Neural cell (in vitro differentiated cells): ENCODE data around the gene NDOR1.

Experiments used
- EP300 ChIP-seq: fragments of 450-650 bp; conservative IDR thresholded peaks from 2 replicates; pipeline ENCODE4 v1.6.1; 2014; ENCODE audit warnings: antibody characterized with exemption, mild to moderate bottlenecking, moderate library complexity; ENCODE audit not compliant: poor library complexity, severe bottlenecking
- EZH2 ChIP-seq: fragments of 200-600, 300-800 bp; shearing (Covaris generic), sonication (generic); IDR thresholded peaks from 2 replicates; pipeline ENCODE4 v1.6.1; 2014; ENCODE audit warnings: antibody characterized with exemption, low read length, borderline replicate concordance, mild to moderate bottlenecking; ENCODE audit not compliant: insufficient read depth, poor library complexity, severe bottlenecking
- MXI1 ChIP-seq: fragments of 450-650 bp; conservative IDR thresholded peaks from 2 replicates; pipeline ENCODE4 v1.6.1; 2014; ENCODE audit warnings: antibody characterized with exemption, mild to moderate bottlenecking; ENCODE audit not compliant: poor library complexity, severe bottlenecking
- TAF1 ChIP-seq: IDR thresholded peaks from 2 replicates; pipeline ENCODE4 v1.6.1; 2012; ENCODE audit warnings: low read depth
- TF ChIP-seq, protein P1 (sequence below): fragments of 450-650 bp; IDR thresholded peaks from 2 replicates; pipeline ENCODE4 v1.5.1; 2014; ENCODE audit warnings: antibody characterized with exemption, mild to moderate bottlenecking, moderate library complexity; ENCODE audit not compliant: poor library complexity, severe bottlenecking
- TF ChIP-seq, protein P2 (sequence below): IDR thresholded peaks from 2 replicates; pipeline ENCODE4 v1.6.1; 2012; ENCODE audit warnings: borderline replicate concordance

DNA sequence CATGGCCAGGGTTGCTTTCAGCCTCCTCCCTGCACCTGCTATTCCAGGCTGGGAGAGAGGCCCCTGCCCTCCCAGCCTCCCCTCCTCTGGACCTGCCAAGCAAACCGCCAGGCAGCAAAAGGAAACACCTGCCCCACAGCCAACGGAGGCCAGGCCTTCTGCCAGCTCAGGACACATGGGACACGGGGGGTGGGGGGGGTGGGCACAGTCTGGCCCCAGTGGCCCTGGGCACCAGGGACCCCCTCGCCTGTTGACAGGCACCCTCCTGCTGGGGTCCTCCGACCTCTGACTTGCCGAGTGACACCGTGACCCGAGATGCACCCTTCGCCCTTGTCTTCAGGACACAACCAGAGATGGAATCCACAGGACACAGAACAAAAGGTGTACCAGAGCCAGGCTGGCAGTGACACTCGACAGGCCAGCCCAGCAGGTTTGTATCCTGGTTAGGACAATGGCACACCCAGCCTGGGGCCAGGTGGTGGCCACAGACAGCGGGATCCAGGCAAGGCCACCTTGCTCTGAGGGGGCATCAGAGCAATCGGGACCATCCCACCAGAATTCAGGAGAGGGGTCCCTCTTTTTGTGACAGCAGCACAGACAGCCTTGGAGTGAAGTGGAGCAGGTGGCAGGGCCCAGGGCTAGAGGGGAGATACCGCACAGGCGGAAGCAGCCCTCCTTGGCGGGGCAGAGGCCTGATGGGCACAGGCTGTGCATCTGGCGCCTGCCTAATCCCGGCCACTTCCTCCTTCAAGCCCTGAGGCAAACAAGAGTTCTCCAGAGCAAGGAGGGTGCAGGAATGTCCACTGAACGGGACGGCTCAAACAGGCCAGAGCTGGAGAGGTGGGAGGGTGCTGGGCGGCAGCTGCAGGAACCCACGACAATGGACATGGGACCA, 32.4 kb upstream of the NDOR1 start:
- TF ChIP-seq, protein P1, sequence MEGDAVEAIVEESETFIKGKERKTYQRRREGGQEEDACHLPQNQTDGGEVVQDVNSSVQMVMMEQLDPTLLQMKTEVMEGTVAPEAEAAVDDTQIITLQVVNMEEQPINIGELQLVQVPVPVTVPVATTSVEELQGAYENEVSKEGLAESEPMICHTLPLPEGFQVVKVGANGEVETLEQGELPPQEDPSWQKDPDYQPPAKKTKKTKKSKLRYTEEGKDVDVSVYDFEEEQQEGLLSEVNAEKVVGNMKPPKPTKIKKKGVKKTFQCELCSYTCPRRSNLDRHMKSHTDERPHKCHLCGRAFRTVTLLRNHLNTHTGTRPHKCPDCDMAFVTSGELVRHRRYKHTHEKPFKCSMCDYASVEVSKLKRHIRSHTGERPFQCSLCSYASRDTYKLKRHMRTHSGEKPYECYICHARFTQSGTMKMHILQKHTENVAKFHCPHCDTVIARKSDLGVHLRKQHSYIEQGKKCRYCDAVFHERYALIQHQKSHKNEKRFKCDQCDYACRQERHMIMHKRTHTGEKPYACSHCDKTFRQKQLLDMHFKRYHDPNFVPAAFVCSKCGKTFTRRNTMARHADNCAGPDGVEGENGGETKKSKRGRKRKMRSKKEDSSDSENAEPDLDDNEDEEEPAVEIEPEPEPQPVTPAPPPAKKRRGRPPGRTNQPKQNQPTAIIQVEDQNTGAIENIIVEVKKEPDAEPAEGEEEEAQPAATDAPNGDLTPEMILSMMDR = no peak
- TF ChIP-seq EZH2 (no peak), MXI1 (no peak), TAF1 (no peak), EP300 (no peak)
- TF ChIP-seq, protein P2, sequence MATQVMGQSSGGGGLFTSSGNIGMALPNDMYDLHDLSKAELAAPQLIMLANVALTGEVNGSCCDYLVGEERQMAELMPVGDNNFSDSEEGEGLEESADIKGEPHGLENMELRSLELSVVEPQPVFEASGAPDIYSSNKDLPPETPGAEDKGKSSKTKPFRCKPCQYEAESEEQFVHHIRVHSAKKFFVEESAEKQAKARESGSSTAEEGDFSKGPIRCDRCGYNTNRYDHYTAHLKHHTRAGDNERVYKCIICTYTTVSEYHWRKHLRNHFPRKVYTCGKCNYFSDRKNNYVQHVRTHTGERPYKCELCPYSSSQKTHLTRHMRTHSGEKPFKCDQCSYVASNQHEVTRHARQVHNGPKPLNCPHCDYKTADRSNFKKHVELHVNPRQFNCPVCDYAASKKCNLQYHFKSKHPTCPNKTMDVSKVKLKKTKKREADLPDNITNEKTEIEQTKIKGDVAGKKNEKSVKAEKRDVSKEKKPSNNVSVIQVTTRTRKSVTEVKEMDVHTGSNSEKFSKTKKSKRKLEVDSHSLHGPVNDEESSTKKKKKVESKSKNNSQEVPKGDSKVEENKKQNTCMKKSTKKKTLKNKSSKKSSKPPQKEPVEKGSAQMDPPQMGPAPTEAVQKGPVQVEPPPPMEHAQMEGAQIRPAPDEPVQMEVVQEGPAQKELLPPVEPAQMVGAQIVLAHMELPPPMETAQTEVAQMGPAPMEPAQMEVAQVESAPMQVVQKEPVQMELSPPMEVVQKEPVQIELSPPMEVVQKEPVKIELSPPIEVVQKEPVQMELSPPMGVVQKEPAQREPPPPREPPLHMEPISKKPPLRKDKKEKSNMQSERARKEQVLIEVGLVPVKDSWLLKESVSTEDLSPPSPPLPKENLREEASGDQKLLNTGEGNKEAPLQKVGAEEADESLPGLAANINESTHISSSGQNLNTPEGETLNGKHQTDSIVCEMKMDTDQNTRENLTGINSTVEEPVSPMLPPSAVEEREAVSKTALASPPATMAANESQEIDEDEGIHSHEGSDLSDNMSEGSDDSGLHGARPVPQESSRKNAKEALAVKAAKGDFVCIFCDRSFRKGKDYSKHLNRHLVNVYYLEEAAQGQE = no peak
